HepG2 (cell line): ENCODE measurements around the gene FEV.

Source experiments
- CBX2 ChIP-seq, 2 experiments: fragments of 200-600 bp in 1 of 2; sonication (generic); formaldehyde crosslinking in 1 of 2; IDR thresholded peaks; 2 replicates each; pipeline versions ENCODE4 v1.7.0 to v1.8.1; 2018 to 2022; ENCODE audit warnings: low read depth in 2 of 2, low read length in 1 of 2, mild to moderate bottlenecking in 1 of 2, missing genetic modification reagents in 1 of 2
- ESRRA ChIP-seq: sonication (generic); formaldehyde crosslinking; IDR thresholded peaks from 2 replicates; pipeline ENCODE4 v1.5.1; 2020; ENCODE audit warnings: mild to moderate bottlenecking, low read depth, missing genetic modification reagents
- KDM5A ChIP-seq: fragments of 200-600 bp; sonication (generic); IDR thresholded peaks from 2 replicates; pipeline ENCODE4 v1.7.0; 2018; ENCODE audit warnings: antibody characterized with exemption, mild to moderate bottlenecking, low read length, borderline replicate concordance
- POLR2AphosphoS5 ChIP-seq: IDR thresholded peaks from 2 replicates; pipeline ENCODE4 v1.6.1; 2012; ENCODE audit warnings: low read depth, low read length
- SOX13 ChIP-seq, 3 experiments: fragments of 450-650 bp in 1 of 3; sonication (generic) in 1 of 3; formaldehyde crosslinking in 1 of 3; IDR thresholded peaks in 2 of 3; conservative IDR thresholded peaks in 1 of 3; 2 replicates each; pipeline versions ENCODE4 v1.5.0 to v1.6.1; 2016 to 2020; ENCODE audit warnings: antibody characterized with exemption in 1 of 3, mild to moderate bottlenecking in 1 of 3, missing compliant biosample characterization in 1 of 3, missing genetic modification reagents in 1 of 3, moderate library complexity in 1 of 3
- ZNF530 ChIP-seq: sonication (generic); formaldehyde crosslinking; IDR thresholded peaks from 2 replicates; pipeline ENCODE4 v1.5.0; 2020; ENCODE audit warnings: low read depth, mild to moderate bottlenecking, missing genetic modification reagents
- ZNF614 ChIP-seq: IDR thresholded peaks from 2 replicates; pipeline ENCODE4 v1.6.1; 2018; ENCODE audit warnings: missing biosample characterization, missing genetic modification reagents, inconsistent platforms, borderline replicate concordance
- TF ChIP-seq, protein P1 (sequence below): sonication (generic); formaldehyde crosslinking; IDR thresholded peaks from 2 replicates; pipeline ENCODE4 v1.5.0; 2020; ENCODE audit warnings: mild to moderate bottlenecking, missing genetic modification reagents, moderate library complexity

DNA sequence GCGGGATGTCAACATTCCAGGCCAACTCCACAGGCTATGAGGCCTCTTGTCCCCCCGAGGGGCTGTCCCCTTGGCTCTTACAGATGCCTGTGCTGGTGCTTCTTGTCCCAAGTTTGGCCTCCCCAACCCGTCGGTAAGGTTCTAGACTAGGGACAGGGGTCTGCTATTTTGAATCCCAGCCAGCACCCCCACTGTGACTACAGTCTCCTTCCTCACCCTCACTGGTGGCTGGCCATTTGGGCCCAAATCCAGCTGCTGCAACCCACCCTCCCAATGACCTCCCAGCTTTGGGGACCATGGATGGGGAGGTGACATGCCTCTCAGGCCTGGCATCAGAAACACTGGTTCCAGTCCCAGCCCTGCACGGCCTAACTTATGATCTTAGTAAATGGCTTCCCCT, 37.6 kb upstream of the FEV start:
- no peak for TF ChIP-seq CBX2 (IDR thresholded peaks at IDR 0.05; ENCODE audit: low read depth, low read length)
- TF ChIP-seq CBX2 (CRISPR knock-in tag; IDR thresholded peaks at IDR 0.05; ENCODE audit: low read depth), result no peak
- no peak for TF ChIP-seq POLR2AphosphoS5
- TF ChIP-seq SOX13 (IDR thresholded peaks at IDR 0.05), result no peak
- TF ChIP-seq SOX13 (CRISPR knock-in tag; conservative IDR thresholded peaks at IDR 0.05 in 1 of 2, IDR thresholded peaks at IDR 0.05 in 1 of 2), result no peak
- TF ChIP-seq ZNF614 (CRISPR knock-in tag), result no peak
- TF ChIP-seq, protein P1, sequence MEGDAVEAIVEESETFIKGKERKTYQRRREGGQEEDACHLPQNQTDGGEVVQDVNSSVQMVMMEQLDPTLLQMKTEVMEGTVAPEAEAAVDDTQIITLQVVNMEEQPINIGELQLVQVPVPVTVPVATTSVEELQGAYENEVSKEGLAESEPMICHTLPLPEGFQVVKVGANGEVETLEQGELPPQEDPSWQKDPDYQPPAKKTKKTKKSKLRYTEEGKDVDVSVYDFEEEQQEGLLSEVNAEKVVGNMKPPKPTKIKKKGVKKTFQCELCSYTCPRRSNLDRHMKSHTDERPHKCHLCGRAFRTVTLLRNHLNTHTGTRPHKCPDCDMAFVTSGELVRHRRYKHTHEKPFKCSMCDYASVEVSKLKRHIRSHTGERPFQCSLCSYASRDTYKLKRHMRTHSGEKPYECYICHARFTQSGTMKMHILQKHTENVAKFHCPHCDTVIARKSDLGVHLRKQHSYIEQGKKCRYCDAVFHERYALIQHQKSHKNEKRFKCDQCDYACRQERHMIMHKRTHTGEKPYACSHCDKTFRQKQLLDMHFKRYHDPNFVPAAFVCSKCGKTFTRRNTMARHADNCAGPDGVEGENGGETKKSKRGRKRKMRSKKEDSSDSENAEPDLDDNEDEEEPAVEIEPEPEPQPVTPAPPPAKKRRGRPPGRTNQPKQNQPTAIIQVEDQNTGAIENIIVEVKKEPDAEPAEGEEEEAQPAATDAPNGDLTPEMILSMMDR (CRISPR knock-in tag), result no peak
- no peak for TF ChIP-seq ZNF530 (CRISPR knock-in tag)
- TF ChIP-seq ESRRA (CRISPR knock-in tag), result no peak
- no peak for TF ChIP-seq KDM5A
